ENCODE measurements around the gene RGS5.

DNA sequence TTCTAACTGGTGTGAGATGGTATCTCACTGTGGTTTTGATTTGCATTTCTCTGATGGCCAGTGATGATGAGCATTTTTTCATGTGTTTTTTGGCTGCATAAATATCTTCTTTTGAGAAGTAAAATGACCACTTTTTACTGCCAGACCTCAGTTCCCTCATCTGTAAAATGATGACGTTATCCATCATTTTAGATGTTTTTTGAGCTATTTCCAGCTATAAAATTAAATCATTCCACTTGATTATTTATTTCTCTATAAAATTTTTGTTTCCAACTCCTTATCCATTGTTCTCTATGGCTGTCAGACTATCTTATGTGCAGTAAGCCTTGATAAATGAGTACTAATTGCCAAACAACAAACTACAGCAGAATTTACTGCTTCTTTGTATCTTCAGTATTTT, 33.2 kb downstream of the RGS5 start:
- TF ChIP-seq, protein P1, sequence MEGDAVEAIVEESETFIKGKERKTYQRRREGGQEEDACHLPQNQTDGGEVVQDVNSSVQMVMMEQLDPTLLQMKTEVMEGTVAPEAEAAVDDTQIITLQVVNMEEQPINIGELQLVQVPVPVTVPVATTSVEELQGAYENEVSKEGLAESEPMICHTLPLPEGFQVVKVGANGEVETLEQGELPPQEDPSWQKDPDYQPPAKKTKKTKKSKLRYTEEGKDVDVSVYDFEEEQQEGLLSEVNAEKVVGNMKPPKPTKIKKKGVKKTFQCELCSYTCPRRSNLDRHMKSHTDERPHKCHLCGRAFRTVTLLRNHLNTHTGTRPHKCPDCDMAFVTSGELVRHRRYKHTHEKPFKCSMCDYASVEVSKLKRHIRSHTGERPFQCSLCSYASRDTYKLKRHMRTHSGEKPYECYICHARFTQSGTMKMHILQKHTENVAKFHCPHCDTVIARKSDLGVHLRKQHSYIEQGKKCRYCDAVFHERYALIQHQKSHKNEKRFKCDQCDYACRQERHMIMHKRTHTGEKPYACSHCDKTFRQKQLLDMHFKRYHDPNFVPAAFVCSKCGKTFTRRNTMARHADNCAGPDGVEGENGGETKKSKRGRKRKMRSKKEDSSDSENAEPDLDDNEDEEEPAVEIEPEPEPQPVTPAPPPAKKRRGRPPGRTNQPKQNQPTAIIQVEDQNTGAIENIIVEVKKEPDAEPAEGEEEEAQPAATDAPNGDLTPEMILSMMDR (IDR thresholded peaks at IDR 0.05; ENCODE audit: low read length) = no peak
- no peak for TF ChIP-seq EZH2 (optimal IDR thresholded peaks at IDR 0.05; ENCODE audit: low read depth, low read length)
